HG02610 (cell line): ENCODE results near the gene TRIP12.
"Not testable (repeated sequence)": the region's sequence is repeated elsewhere in the genome, so short reads cannot be mapped to it uniquely, and the experiment has no call there.

Experiments
- ATAC-seq: cut with Tn5 transposase; IDR thresholded peaks from one replicate; pipeline ENCODE4 v1.9.1; 2021; ENCODE audit warnings: mild to moderate bottlenecking, moderate library complexity; ENCODE audit not compliant: unreplicated experiment

Gene TRIP12

GRCh38 chr2:229921101-229921891, 513 bp downstream of the TRIP12 start:
- peak; percentile 13 for ATAC-seq

DNA sequence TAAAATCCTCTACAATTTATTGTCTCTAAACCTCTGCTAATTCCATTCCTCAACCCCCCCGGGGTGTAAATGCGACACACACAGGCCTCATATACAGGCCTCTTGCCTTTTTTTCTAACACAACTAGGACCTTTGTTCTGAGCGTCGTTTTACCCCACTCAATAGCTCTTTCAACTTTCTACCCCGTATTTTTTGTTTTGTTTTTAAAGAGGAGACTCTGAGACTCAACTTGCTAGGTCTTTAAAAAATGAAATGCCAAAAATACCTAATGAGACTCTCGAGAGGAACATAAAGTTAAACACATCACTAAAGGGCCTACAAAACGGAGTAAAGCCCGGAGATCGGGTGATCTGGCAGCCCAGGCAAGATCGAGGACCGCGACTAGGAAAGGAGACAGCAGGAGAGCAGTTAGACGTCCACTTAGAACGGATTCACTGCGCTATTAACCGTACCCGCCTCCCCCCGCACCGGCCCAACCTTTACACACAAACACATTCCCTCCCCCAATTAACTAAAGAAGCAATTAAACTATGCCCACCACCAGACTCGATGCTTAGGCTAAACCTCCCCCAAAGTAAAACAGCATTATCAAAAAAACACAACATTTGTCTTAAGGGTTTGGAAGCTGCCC, 1.7 kb downstream of the TRIP12 start:
- no peak for ATAC-seq

DNA sequence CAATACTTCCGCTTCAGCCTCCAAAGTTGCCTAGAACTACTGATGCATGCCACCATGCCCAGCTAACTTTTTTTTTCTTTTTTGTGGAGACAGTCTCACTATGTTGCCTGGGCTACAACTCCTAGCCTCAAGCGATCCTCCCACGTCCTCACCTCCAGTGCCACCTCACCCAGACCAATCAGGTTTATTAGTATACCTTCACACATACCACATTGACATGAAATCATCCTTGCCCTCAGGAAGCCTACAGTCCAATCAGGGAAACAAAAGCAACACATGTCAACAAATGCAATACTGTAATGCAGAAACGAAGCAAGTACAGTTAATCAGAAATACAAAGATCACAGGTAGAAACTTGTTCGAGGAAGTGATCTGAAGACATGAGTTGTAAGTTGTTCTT, 4.0 kb downstream of the TRIP12 start:
- no peak for ATAC-seq

DNA sequence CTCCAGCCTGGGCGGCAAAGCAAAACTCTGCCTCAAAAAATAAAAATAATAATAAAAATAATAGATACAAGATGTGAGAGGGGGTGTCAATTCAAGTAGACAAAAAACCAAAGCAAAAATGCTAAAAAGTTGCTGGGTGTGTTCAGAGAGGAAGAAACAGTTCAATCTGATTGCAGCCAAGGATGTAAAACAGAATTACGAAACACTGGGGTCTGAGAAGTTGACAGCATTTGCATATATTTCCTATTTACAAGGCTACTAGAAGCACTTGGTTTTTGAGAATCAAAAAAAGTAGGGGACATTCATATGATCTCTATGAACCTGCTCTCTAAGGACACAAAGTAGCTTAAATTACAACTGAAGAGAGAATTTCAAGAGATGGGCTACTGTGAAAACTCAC, 7.6 kb downstream of the TRIP12 start:
- ATAC-seq: no peak

DNA sequence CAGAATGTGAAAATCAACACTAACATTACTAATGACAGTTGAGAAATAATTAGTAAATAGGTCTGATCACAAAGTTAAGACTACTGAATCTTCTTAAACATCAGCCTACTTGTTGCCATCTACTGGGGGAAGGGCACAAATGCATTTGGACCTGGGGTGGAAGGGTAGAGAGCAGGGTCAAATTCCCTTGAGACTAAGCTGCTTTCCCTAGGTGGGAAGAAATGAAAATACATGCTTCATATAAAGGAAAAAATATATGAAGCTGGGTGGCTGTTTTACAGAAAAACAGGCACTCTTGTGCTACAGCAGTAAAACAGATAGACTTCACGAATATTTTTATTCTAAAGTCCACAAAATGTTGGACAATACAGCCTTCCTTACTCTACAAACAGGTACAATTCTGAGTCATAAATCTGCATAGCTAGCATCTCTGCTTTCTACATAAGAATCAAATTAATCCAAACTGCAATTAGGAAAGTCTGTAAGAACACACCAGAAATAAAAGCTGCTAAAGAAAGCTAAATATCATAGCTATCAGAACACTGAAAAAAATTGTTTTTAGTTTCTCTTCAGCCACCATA, 10.9 kb downstream of the TRIP12 start:
- ATAC-seq: peak; percentile 57

DNA sequence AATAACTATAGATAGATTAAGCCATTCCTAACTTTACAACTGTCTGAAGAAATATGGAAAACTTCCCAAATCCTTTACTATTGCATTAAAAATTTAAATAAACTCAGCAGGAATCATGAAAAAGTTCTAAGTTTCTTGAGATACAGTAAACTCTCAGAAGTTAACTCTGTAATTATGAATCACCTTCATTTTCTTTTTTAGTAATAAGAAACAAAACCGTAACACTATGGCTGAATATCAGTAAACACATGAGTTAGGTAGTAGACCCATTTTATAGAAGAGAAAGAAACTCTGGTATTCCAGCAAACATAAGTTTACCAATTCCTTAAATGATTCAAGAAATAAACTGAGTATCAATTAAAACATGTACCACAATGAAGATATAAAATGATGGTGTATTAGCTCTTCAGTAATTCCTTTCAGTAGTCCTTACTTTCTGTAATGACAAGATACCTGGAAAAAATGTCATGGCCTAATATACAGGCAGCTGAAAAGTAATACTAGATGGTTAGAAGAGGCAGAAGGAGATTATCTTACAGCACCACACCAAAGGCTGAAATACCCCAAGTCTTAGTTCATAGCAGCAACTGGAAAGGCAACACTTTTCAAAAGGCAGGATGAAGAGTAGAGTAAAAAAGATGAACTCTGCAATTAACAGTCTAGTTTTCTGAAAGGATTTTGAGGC, 11.5 kb downstream of the TRIP12 start:
- ATAC-seq: no peak

GRCh38 chr2:229909090-229909489, 12.7 kb downstream of the TRIP12 start:
- no peak for ATAC-seq

DNA sequence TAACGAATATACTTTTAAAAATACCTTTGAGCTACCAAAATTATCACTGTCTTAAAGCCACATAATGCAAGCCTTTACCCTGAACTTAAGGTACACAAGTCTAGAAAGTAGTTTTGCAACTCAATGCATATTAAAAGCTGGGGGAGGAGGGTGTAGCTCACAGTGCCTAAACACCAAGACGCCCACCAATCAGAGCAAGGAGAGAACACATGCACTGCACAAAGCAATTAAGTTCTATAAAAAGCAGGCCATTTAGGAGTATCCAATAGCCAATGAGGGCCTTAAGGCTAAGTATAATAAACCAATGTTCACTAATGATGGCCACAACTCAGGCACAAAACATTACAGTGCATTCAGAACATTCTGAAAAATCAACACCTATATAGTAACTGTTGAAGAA, 16.2 kb downstream of the TRIP12 start:
- ATAC-seq: no peak

GRCh38 chr2:229903037-229903436, 18.8 kb downstream of the TRIP12 start:
- no peak for ATAC-seq

- no peak for ATAC-seq
Measured at GRCh38 chr2:229901819-229902218, 20.0 kb downstream of the TRIP12 start.

DNA sequence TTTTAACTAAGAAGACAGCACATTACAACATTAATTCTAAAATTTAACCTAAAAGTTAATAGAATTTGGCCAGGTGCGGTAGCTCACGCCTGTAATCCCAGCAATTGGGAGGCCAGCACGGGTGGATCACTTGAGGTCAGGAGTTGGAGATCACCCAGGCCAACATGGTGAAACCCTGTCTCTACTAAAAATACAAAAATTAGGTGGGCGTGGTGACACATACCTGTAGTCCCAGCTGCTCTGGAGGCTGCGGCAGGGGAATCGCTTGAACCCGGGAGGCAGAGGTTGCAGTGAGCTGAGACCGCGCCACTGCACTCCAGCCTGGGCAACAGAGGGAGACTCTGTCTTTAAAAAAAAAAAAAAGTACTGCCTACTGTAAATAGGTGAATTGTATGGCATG, 21.3 kb downstream of the TRIP12 start:
- not testable (repeated sequence) for ATAC-seq

DNA sequence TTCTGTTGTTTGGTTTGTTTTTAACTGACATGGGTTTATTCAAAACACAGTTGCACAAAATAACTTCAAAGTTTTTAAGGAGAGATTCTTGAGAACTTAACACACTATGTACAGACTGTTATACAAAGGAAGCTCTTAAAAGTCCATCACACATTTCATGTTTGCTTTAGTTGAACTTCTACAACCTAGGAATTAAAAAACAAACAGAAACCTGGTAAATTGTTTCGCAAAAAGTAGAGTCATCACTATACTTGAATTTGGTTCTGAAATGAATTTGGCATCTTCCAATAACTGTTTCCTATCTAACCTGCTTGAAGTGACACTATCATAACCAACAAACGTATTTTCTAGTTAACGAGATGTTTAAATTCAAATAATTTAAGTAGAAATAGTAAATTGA, 21.8 kb downstream of the TRIP12 start:
- ATAC-seq: no peak

GRCh38 chr2:229899604-229900003, 22.2 kb downstream of the TRIP12 start:
- ATAC-seq: no peak

DNA sequence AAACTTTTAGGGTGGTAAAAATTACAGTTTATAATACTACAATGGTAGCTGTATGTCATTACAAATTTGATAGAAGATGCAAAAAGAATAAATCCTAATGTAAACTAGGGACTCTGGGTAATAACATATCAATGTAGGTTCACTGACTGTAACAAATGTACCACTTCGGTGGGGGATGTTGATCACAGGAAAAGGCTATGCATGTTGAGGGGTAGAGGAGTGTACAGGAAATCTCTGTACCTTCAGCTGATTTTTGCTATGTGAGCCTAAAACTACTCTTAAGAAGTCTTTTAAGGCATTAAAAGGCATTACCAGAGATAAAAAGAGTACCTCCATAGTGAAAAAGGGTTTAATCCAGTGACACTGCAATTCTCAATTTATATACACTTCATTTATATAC, 25.0 kb downstream of the TRIP12 start:
- no peak for ATAC-seq

- ATAC-seq: no peak
Measured at GRCh38 chr2:229889023-229889422, 32.8 kb downstream of the TRIP12 start.

DNA sequence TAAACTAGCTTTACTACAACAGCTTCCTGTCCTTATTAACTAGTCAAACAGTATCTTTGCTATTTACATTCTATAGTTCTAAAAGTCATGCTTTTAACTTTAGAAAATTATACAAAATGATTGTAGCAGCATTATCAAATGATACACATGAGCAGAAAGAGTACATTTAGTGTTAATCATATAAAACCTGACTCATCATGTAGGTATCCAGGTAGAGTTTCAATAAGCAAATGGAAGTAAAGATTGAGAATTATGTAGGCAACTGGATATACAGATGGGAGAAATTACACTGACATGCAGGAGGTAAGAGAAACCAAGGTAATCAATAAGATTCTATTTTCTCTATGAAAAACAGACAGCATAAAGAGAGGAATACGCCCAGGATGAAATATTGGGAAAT, 33.8 kb downstream of the TRIP12 start:
- no peak for ATAC-seq

DNA sequence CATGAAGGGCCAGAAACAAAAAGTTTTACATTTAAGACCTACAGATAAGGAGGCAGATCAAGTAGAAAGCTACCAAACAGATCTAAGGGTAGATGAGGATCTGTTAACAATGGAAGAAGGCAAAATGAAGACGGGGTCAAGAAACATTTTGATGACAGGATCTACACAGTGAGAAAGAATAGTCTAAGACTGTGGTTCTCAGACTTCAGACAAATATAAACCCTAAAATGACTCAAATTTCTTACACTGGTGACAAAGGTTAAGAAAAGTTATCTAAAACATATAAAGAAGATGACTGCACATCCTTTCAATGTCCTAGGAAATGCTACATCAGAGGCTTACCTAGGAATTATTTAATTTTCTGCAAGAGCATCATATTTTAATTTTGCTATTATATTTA, 34.4 kb downstream of the TRIP12 start:
- ATAC-seq: no peak

DNA sequence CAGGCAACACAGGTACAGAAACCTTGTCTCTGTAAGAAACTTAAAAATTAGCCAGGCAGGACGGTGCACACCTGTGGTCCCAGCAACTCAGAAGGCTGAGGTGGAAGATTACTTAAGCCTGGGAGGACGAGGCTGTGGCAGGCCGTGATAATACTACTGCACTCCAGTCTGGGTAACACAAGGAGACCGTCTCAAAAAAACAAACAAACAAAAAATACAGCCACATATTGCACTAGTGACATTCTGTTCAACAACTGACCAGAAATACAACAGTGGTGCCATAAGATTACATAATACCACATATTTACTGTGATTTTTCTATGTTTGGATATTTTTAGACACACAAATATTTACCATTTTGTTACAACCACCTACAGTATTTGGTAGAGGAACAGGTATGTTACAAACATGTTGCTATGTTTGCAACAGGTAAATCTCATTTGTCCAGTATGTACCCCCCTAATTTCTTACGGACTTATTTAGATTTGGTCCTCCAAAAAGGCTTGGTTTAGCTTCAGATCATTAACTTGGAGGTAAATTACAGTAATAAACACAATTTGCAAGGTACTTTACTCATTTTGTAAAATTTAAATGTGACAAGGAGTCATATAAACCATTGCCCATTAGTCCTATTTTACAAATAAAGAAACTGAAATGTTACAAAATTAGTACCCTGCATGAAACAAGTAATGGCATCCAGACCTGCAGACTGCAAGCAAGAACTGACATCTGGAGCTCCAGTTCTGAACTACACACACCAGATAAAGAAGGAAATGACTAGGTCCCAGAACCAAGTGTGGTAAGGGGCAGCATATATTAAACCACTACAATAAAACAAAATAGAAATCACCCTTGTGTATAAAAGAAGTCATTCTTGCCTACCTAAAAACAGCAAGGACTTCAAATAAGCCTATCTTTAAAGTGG, 36.8 kb downstream of the TRIP12 start:
- peak; percentile 88 for ATAC-seq

GRCh38 chr2:229882583-229882982, 39.2 kb downstream of the TRIP12 start:
- no peak for ATAC-seq

- no peak for ATAC-seq
Measured at GRCh38 chr2:229880892-229881586, 40.8 kb downstream of the TRIP12 start.
